ENCODE measurements around the gene TMEM30B.

TMEM30B gene

GRCh38 chr14:61234215-61234916 lies 46.8 kb downstream of the TMEM30B start (continued):
- TF ChIP-seq PBX3 (CRISPR knock-in tag; IDR thresholded peaks at IDR 0.05) (no peak), ZNF211 (tag by site-specific recombination; IDR thresholded peaks at IDR 0.05; ENCODE audit: low read depth) (no peak), ZNF223 (tag by site-specific recombination; IDR thresholded peaks at IDR 0.05) (no peak), ZNF366 (tag by site-specific recombination; conservative IDR thresholded peaks at IDR 0.05) (no peak), WT1 (tag by site-specific recombination; IDR thresholded peaks at IDR 0.05) (no peak), ZNF23 (tag by site-specific recombination; IDR thresholded peaks at IDR 0.05; ENCODE audit: borderline replicate concordance) (no peak)

GRCh38 chr14:61233436-61233956 lies 47.6 kb downstream of the TMEM30B start:
- TF ChIP-seq ZNF704 (tag by site-specific recombination; IDR thresholded peaks at IDR 0.05), result no peak
- 0 out of 2 replicates have a peak, but pooled peaks have one; percentile 10 for TF ChIP-seq ZIC2 (tag by site-specific recombination; IDR thresholded peaks at IDR 0.05)
- no peak for TF ChIP-seq ZNF664 (tag by site-specific recombination; IDR thresholded peaks at IDR 0.05)
- no peaks in the 10 kb centered on the region for H3K9me3 ChIP-seq (ENCODE audit: control insufficient read depth, insufficient read depth, low read depth, low read length)
- H3K4me3 ChIP-seq (ENCODE audit: low read depth, low read length), result no peak overlapping the region
- no peak overlapping the region for H3K27ac ChIP-seq (ENCODE audit: extremely low read depth, low read depth, low read length)
- H3K36me3 ChIP-seq (ENCODE audit: control insufficient read depth in 2 of 2, insufficient read depth in 1 of 2, low read length in 2 of 2), result no peaks in the 10 kb centered on the region
- H3K4me1 ChIP-seq (ENCODE audit: control insufficient read depth, insufficient read depth, low read length), result peaks cover 2% of the 10 kb centered on the region; the same call in 1 of the 2 replicates
- CTCF ChIA-PET, result no interaction called here
- POLR2A ChIA-PET, result no interaction called here

GRCh38 chr14:61231810-61232209 lies 49.3 kb downstream of the TMEM30B start:
- TF ChIP-seq ZNF146 (tag by site-specific recombination; IDR thresholded peaks at IDR 0.05) (no peak), ZNF555 (tag by site-specific recombination; conservative IDR thresholded peaks at IDR 0.05) (no peak), ZNF155 (tag by site-specific recombination; IDR thresholded peaks at IDR 0.05) (no peak), ZNF777 (tag by site-specific recombination; IDR thresholded peaks at IDR 0.05; ENCODE audit: borderline replicate concordance) (no peak), ZNF112 (tag by site-specific recombination; IDR thresholded peaks at IDR 0.05) (no peak), ZNF529 (tag by site-specific recombination; IDR thresholded peaks at IDR 0.05; ENCODE audit: insufficient replicate concordance) (no peak), ZNF629 (tag by site-specific recombination; IDR thresholded peaks at IDR 0.05) (no peak), FEZF1 (tag by site-specific recombination; IDR thresholded peaks at IDR 0.05) (no peak), ZNF239 (tag by site-specific recombination; IDR thresholded peaks at IDR 0.05) (no peak), GLIS1 (tag by site-specific recombination; IDR thresholded peaks at IDR 0.05) (no peak)
- Histone ChIP-seq H3K4me1 (ENCODE audit: control insufficient read depth, insufficient read depth, low read length) (peaks cover 2% of the 10 kb centered on the region; the same call in 1 of the 2 replicates), H3K9me3 (ENCODE audit: control insufficient read depth, insufficient read depth, low read depth, low read length) (no peaks in the 10 kb centered on the region), H3K36me3 (ENCODE audit: control insufficient read depth in 2 of 2, insufficient read depth in 1 of 2, low read length in 2 of 2) (no peaks in the 10 kb centered on the region), H3K4me3 (ENCODE audit: low read depth, low read length) (no peak overlapping the region), H3K27ac (ENCODE audit: extremely low read depth, low read depth, low read length) (no peak overlapping the region)
- CTCF ChIA-PET, result no interaction called here
- POLR2A ChIA-PET, result no interaction called here

- Histone ChIP-seq H3K9me3 (ENCODE audit: control insufficient read depth, insufficient read depth, low read depth, low read length) (no peaks in the 10 kb centered on the region), H3K36me3 (ENCODE audit: control insufficient read depth in 2 of 2, insufficient read depth in 1 of 2, low read length in 2 of 2) (no peaks in the 10 kb centered on the region), H3K4me3 (ENCODE audit: low read depth, low read length) (no peak overlapping the region), H3K4me1 (ENCODE audit: control insufficient read depth, insufficient read depth, low read length) (peaks cover 2% of the 10 kb centered on the region; the same call in 1 of the 2 replicates), H3K27ac (ENCODE audit: extremely low read depth, low read depth, low read length) (no peak overlapping the region)
- TF ChIP-seq EGR2 (tag by site-specific recombination; IDR thresholded peaks at IDR 0.05; ENCODE audit: low read depth), result peak; percentile 43; the same call in 1 of the 2 replicates
- peak; percentile 48; the same call in 1 of the 2 replicates for TF ChIP-seq ZFHX2 (tag by site-specific recombination; conservative IDR thresholded peaks at IDR 0.05)
- TF ChIP-seq ZNF510 (tag by site-specific recombination; IDR thresholded peaks at IDR 0.05; ENCODE audit: insufficient replicate concordance), result no peak
- TF ChIP-seq ZNF558 (tag by site-specific recombination; IDR thresholded peaks at IDR 0.05), result no peak
- ChIA-PET POLR2A (no interaction called here), CTCF (interaction anchor here (0.7 kb wide), 1 partner anchor 20 kb away, joined by 3 read pairs; no protein-coding TSS in a partner anchor)
These were observed 51.2 kb downstream of the TMEM30B start for GRCh38 chr14:61229981-61230380.
